Transverse colon (tissue), 4 donors: ENCODE measurements around the gene GATA3. TPM values are rescaled to one million over a fixed set of nuclear protein-coding genes. Genes with fewer than 3 reads are reported as not detected.

Experiments used
- DNase-seq: peaks from one replicate; pipeline ENCODE4 v3.0.0-alpha.2; 2019
- H3K27ac ChIP-seq, 4 donors: fragments of 200-600 bp; sonication (generic); 2 replicates each; pipeline ENCODE4 v1.5.1; 2016 to 2018; ENCODE audit warnings: inconsistent platforms in 4 of 4
- H3K27me3 ChIP-seq: fragments of 200-600 bp; sonication (generic); 2 replicates; pipeline ENCODE4 v1.5.1; 2017; ENCODE audit warnings: inconsistent platforms
- H3K36me3 ChIP-seq, 4 donors: fragments of 200-600 bp; sonication (generic); 2 replicates each; pipeline ENCODE4 v1.5.1; 2017 to 2019; ENCODE audit warnings: inconsistent platforms in 4 of 4
- H3K4me1 ChIP-seq, 4 donors: fragments of 200-600 bp; sonication (generic); 2 replicates each; pipeline ENCODE4 v1.5.1; 2017 to 2020; ENCODE audit warnings: inconsistent platforms in 4 of 4
- H3K4me3 ChIP-seq, 4 donors: fragments of 200-600 bp; sonication (generic); 1 replicate in 1 of 4; 2 replicates in 3 of 4; pipeline versions ENCODE4 v1.5.1 to v1.6.1; 2017 to 2019; ENCODE audit warnings: inconsistent platforms in 4 of 4
- H3K9me3 ChIP-seq, 2 donors: fragments of 200-600 bp; sonication (generic); 2 replicates each; pipeline ENCODE4 v1.5.1; 2017 to 2019; ENCODE audit warnings: inconsistent platforms in 2 of 2
- CTCF ChIP-seq, 5 experiments: fragments of 200-600 bp in 3 of 5; fragments of 450-650 bp in 2 of 5; sonication (generic) in 3 of 5; IDR thresholded peaks; 1 replicate in 2 of 5; 2 replicates in 3 of 5; pipeline ENCODE4 v1.5.1; 2016 to 2017; ENCODE audit warnings: antibody characterized with exemption in 5 of 5, inconsistent platforms in 3 of 5, mild to moderate bottlenecking in 2 of 5, moderate library complexity in 1 of 5
- EP300 ChIP-seq: sonication (generic); formaldehyde crosslinking; IDR thresholded peaks from one replicate; pipeline ENCODE4 v1.6.1; 2017; ENCODE audit warnings: antibody characterized with exemption, low read depth
- POLR2A ChIP-seq: fragments of 450-650 bp; IDR thresholded peaks from one replicate; pipeline ENCODE4 v1.6.1; 2016; ENCODE audit warnings: antibody characterized with exemption, mild to moderate bottlenecking, moderate library complexity
- POLR2AphosphoS5 ChIP-seq, 3 donors: sonication (generic); formaldehyde crosslinking; IDR thresholded peaks; one replicate each; pipeline ENCODE4 v1.6.1; 2016; ENCODE audit warnings: antibody characterized with exemption in 3 of 3
- WGBS, 2 donors: methylation state at CpG; one replicate each; pipeline ENCODE4 v1.1.5; 2018; ENCODE audit warnings: low coverage in 1 of 2; 5-methylcytosine and 5-hydroxymethylcytosine counted together
- in situ Hi-C, 4 donors: fragments of 200-750 bp; cut with MboI; loops; one replicate each; pipeline versions ENCODE4 v1.15.0 to v1.15.1; 2017; ENCODE audit warnings: low sequenced_read_pairs in 3 of 4, low pct_ligation_motif_present in 1 of 4, low pct_unique_long_range_greater_than_20kb in 1 of 4
- intact Hi-C: fragments of 100-400 bp; cut with DNase I; formaldehyde crosslinking; loops from one replicate; pipeline ENCODE4 v1.15.1; 2023; ENCODE audit warnings: low total_unique reads
- total RNA-seq, 4 donors: library from RNA; depleted of rRNA; stranded (reverse); fragments of >200 nt; gene quantifications; one replicate each; pipeline ENCODE4 v1.1.0, GENCODE V29; 2016

Gene GATA3
- total RNA-seq, 4 donors from 2014 or later, result 0.48 TPM; not detected in 3

GRCh38 chr10:8056871-8057331 is 2.4 kb downstream of the GATA3 start:
- 54 to 73% methylated on average over 12 to 13 of the region's 13 CpGs for WGBS, 2 donors

GRCh38 chr10:8057636-8058273 is 3.3 kb downstream of the GATA3 start:
- H3K4me3 ChIP-seq, result peak overlapping the region in 1 of 4 donors; percentile 63
- H3K4me1 ChIP-seq, result peaks cover 13 to 35% (median 26%) of the 10 kb centered on the region in 4 donors
- no peak for TF ChIP-seq CTCF (IDR thresholded peaks at IDR 0.05)
- TF ChIP-seq POLR2AphosphoS5 (IDR thresholded peaks at IDR 0.05), result no peak
- TF ChIP-seq POLR2A, result no peak
- no peak for TF ChIP-seq EP300
- no peaks in the 10 kb centered on the region for H3K36me3 ChIP-seq
- H3K27me3 ChIP-seq, result peaks cover 99% of the 10 kb centered on the region
- DNase-seq, result no peak
- intact Hi-C loops, result no loop called here
- WGBS, 2 donors, result 78 to 80% methylated on average over 1 to 15 of the region's 15 CpGs
- H3K9me3 ChIP-seq, result no peaks in the 10 kb centered on the region
- H3K27ac ChIP-seq, result peak overlapping the region in 1 of 4 donors; percentile 53
- in situ Hi-C loops, result no loop called here

More at GRCh38 chr10:8056871-8057331, 2.4 kb downstream of the GATA3 start:
- Histone ChIP-seq H3K4me1 (peaks cover 13 to 44% (median 34%) of the 10 kb centered on the region in 4 donors), H3K36me3 (no peaks in the 10 kb centered on the region), H3K27me3 (peaks cover 100% of the 10 kb centered on the region), H3K27ac (peak overlapping the region in 3 of 4 donors; percentile 36 to 63 (median 53)), H3K4me3 (peak overlapping the region in 2 of 4 donors; percentile 43 to 63), H3K9me3 (no peaks in the 10 kb centered on the region)
- in situ Hi-C loops, result no loop called here
- no peak for DNase-seq
- intact Hi-C loops, result no loop called here
- TF ChIP-seq EP300 (no peak), POLR2A (no peak), CTCF (IDR thresholded peaks at IDR 0.05) (no peak), POLR2AphosphoS5 (IDR thresholded peaks at IDR 0.05) (no peak)

GRCh38 chr10:8058274-8059111 is 4.0 kb downstream of the GATA3 start:
- Histone ChIP-seq H3K36me3 (no peaks in the 10 kb centered on the region), H3K27ac (no peak overlapping the region), H3K9me3 (no peaks in the 10 kb centered on the region), H3K4me3 (no peak overlapping the region), H3K4me1 (peaks cover 7 to 28% (median 21%) of the 10 kb centered on the region in 4 donors), H3K27me3 (peaks cover 99% of the 10 kb centered on the region)
- in situ Hi-C loops (no loop called here), intact Hi-C loops (no loop called here)
- DNase-seq, result no peak
- TF ChIP-seq EP300 (no peak), POLR2A (no peak), POLR2AphosphoS5 (IDR thresholded peaks at IDR 0.05) (no peak), CTCF (IDR thresholded peaks at IDR 0.05) (no peak)
- WGBS, 2 donors, result 75 to 77% methylated on average over 12 to 42 of the region's 45 CpGs

- no peak overlapping the region for H3K4me3 ChIP-seq
- peaks cover 99% of the 10 kb centered on the region for H3K27me3 ChIP-seq
- H3K9me3 ChIP-seq, result no peaks in the 10 kb centered on the region
- 58 to 59% methylated on average over 10 to 16 of the region's 16 CpGs for WGBS, 2 donors
- no peaks in the 10 kb centered on the region for H3K36me3 ChIP-seq
- TF ChIP-seq CTCF (IDR thresholded peaks at IDR 0.05) (no peak), POLR2AphosphoS5 (IDR thresholded peaks at IDR 0.05) (no peak), EP300 (no peak), POLR2A (no peak)
- in situ Hi-C loops (no loop called here), intact Hi-C loops (no loop called here)
- no peak for DNase-seq
- peaks cover 0 to 19% (median 15%) of the 10 kb centered on the region in 4 donors for H3K4me1 ChIP-seq
- H3K27ac ChIP-seq, result peak overlapping the region in 1 of 4 donors; percentile 25
Measured at GRCh38 chr10:8059191-8059936, 4.9 kb downstream of the GATA3 start.
